Hepatocyte (in vitro differentiated cells): ENCODE measurements around the gene SLC22A7. TPM values are rescaled to one million over a fixed set of nuclear protein-coding genes. Genes with fewer than 3 reads are reported as not detected.

Experiments used
- DNase-seq: peaks from one replicate; pipeline ENCODE4 v3.0.0-alpha.2; 2016; ENCODE audit warnings: low spot score
- H2AFZ ChIP-seq: fragments of 200-600 bp; sonication (generic); 2 replicates; pipeline ENCODE4 v1.6.0; 2016; ENCODE audit warnings: antibody characterized with exemption, mild to moderate bottlenecking
- H3K27ac ChIP-seq: fragments of 200-600 bp; sonication (generic); 2 replicates; pipeline ENCODE4 v1.5.1; 2016; ENCODE audit warnings: mild to moderate bottlenecking
- H3K27me3 ChIP-seq: fragments of 200-600 bp; sonication (generic); 2 replicates; pipeline ENCODE4 v1.6.1; 2016
- H3K36me3 ChIP-seq: fragments of 200-600 bp; sonication (generic); replicated peaks from 2 replicates; pipeline ENCODE4 v1.5.1; 2016; ENCODE audit warnings: low read depth; ENCODE audit not compliant: insufficient read depth
- H3K4me1 ChIP-seq: fragments of 200-600 bp; sonication (generic); 2 replicates; pipeline ENCODE4 v1.5.1; 2016; ENCODE audit warnings: mild to moderate bottlenecking, moderate library complexity; ENCODE audit not compliant: insufficient read depth
- H3K4me2 ChIP-seq: fragments of 200-600 bp; sonication (generic); 2 replicates; pipeline ENCODE4 v1.6.0; 2016
- H3K4me3 ChIP-seq: fragments of 200-600 bp; sonication (generic); 2 replicates; pipeline ENCODE4 v1.5.1; 2016; ENCODE audit warnings: mild to moderate bottlenecking
- H3K79me2 ChIP-seq: fragments of 200-600 bp; sonication (generic); 2 replicates; pipeline ENCODE4 v1.6.0; 2017; ENCODE audit warnings: mild to moderate bottlenecking
- H3K9me2 ChIP-seq: fragments of 200-600 bp; sonication (generic); replicated peaks from 2 replicates; pipeline ENCODE4 v1.6.0; 2017; ENCODE audit warnings: mild to moderate bottlenecking; ENCODE audit not compliant: insufficient read depth
- H3K9me3 ChIP-seq: fragments of 200-600 bp; sonication (generic); 2 replicates; pipeline ENCODE4 v1.5.1; 2016; ENCODE audit warnings: low read depth, mild to moderate bottlenecking
- H4K20me1 ChIP-seq: fragments of 200-600 bp; sonication (generic); 2 replicates; pipeline ENCODE4 v1.6.0; 2016; ENCODE audit warnings: mild to moderate bottlenecking; ENCODE audit not compliant: insufficient read depth, poor library complexity, severe bottlenecking
- EZH2 ChIP-seq: fragments of 200-600 bp; sonication (generic); IDR thresholded peaks from 2 replicates; pipeline ENCODE4 v1.6.1; 2016; ENCODE audit warnings: antibody characterized with exemption, mild to moderate bottlenecking, borderline replicate concordance
- EZH2phosphoT487 ChIP-seq: fragments of 200-600 bp; sonication (generic); IDR thresholded peaks from one replicate; pipeline ENCODE4 v1.6.1; 2018; ENCODE audit warnings: antibody characterized with exemption, mild to moderate bottlenecking, low read depth, moderate library complexity; ENCODE audit not compliant: unreplicated experiment, severe bottlenecking
- WGBS: methylation state at CpG from one replicate; pipeline ENCODE4 v1.1.6; 2016; ENCODE audit warnings: low lambda C conversion rate; ENCODE audit errors: missing lambda C conversion rate; 5-methylcytosine and 5-hydroxymethylcytosine counted together
- polyA plus RNA-seq: library from polyadenylated mRNA; unstranded; fragments of >200 nt; fragmentation: Nextera tagmentation; extraction: Ambion mirVana; gene quantifications from 2 replicates; pipeline ENCODE4 v1.2.1, GENCODE V29; 2016
- total RNA-seq: library from RNA; depleted of rRNA; stranded (reverse); fragments of >200 nt; gene quantifications from 2 replicates; pipeline ENCODE4 v1.2.3, GENCODE V29; 2014
- TF ChIP-seq, protein P1 (sequence below): fragments of 200-600 bp; sonication (generic); IDR thresholded peaks from 2 replicates; pipeline ENCODE4 v1.5.1; 2016; ENCODE audit warnings: antibody characterized with exemption, mild to moderate bottlenecking; ENCODE audit not compliant: poor library complexity

Gene SLC22A7
- total and polyA plus RNA-seq, 2 experiments from 2014 or later: 31.5 to 40.1 TPM

- Histone ChIP-seq H3K27me3 (no peaks in the 10 kb centered on the region), H3K4me2 (no peak overlapping the region), H2AFZ (no peak overlapping the region), H4K20me1 (no peaks in the 10 kb centered on the region), H3K27ac (no peak overlapping the region), H3K79me2 (no peaks in the 10 kb centered on the region), H3K9me2 (no peaks in the 10 kb centered on the region), H3K4me3 (no peak overlapping the region), H3K4me1 (peaks cover 7% of the 10 kb centered on the region), H3K36me3 (no peaks in the 10 kb centered on the region), H3K9me3 (no peaks in the 10 kb centered on the region)
- no peak for DNase-seq
- WGBS: 91% methylated on average over 29 of the region's 30 CpGs
- TF ChIP-seq EZH2 (no peak), EZH2phosphoT487 (no peak)
- TF ChIP-seq, protein P1, sequence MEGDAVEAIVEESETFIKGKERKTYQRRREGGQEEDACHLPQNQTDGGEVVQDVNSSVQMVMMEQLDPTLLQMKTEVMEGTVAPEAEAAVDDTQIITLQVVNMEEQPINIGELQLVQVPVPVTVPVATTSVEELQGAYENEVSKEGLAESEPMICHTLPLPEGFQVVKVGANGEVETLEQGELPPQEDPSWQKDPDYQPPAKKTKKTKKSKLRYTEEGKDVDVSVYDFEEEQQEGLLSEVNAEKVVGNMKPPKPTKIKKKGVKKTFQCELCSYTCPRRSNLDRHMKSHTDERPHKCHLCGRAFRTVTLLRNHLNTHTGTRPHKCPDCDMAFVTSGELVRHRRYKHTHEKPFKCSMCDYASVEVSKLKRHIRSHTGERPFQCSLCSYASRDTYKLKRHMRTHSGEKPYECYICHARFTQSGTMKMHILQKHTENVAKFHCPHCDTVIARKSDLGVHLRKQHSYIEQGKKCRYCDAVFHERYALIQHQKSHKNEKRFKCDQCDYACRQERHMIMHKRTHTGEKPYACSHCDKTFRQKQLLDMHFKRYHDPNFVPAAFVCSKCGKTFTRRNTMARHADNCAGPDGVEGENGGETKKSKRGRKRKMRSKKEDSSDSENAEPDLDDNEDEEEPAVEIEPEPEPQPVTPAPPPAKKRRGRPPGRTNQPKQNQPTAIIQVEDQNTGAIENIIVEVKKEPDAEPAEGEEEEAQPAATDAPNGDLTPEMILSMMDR: no peak
Observed at GRCh38 chr6:43258807-43259686, 39.0 kb upstream of the SLC22A7 start.

- no peak overlapping the region for H3K4me2 ChIP-seq
- H3K9me3 ChIP-seq: no peaks in the 10 kb centered on the region
- no peaks in the 10 kb centered on the region for H3K36me3 ChIP-seq
- no peaks in the 10 kb centered on the region for H3K9me2 ChIP-seq
- H3K27me3 ChIP-seq: no peaks in the 10 kb centered on the region
- no peak overlapping the region for H3K4me3 ChIP-seq
- peaks cover 7% of the 10 kb centered on the region for H3K4me1 ChIP-seq
- H4K20me1 ChIP-seq: no peaks in the 10 kb centered on the region
- no peak for DNase-seq
- WGBS: 75% methylated on average over 4 of the region's 4 CpGs
- no peaks in the 10 kb centered on the region for H3K79me2 ChIP-seq
- H2AFZ ChIP-seq: no peak overlapping the region
- no peak for TF ChIP-seq EZH2phosphoT487
- no peak for TF ChIP-seq EZH2
- TF ChIP-seq, protein P1: no peak
- no peak overlapping the region for H3K27ac ChIP-seq
Observed at GRCh38 chr6:43260791-43261190, 37.3 kb upstream of the SLC22A7 start.

DNA sequence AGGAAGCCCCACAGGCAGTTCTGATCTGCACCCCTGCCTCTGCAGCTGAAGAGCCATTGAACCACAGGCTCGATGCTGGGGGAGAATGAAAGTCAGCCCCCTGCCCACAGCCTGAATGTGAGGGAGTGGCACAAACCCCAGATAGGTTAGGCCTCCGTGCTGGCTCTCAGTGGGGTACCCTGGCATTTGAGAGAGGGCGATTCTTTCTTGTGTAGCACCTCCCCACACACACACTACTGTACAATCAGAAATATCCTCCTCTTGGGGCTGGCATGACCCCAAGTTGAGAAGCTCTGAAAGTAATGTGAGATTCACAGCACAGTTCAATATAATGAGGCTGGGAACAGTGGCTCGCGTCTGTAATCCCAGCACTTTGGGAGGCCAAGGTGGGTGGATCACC is 36.9 kb upstream of the SLC22A7 start:
- Histone ChIP-seq H2AFZ (no peak overlapping the region), H3K4me3 (no peak overlapping the region), H3K9me2 (no peaks in the 10 kb centered on the region), H3K79me2 (no peaks in the 10 kb centered on the region), H3K9me3 (no peaks in the 10 kb centered on the region), H3K4me1 (peaks cover 7% of the 10 kb centered on the region), H4K20me1 (no peaks in the 10 kb centered on the region), H3K36me3 (no peaks in the 10 kb centered on the region), H3K27ac (peak overlapping the region; percentile 74), H3K27me3 (no peaks in the 10 kb centered on the region), H3K4me2 (no peak overlapping the region)
- no peak for DNase-seq
- TF ChIP-seq, protein P1: no peak
- TF ChIP-seq EZH2phosphoT487 (no peak), EZH2 (no peak)
- WGBS: 91% methylated on average over 5 of the region's 5 CpGs
